IMR-90 (cell line): ENCODE results near the gene KRT1. TPM values are rescaled to one million over a fixed set of nuclear protein-coding genes. Genes with fewer than 3 reads are reported as not detected.

Experiments used
- ATAC-seq: fragments of 200-7000 bp; cut with Tn5 transposase; 2 replicates; pipeline ENCODE4 v1.9.1; 2020; ENCODE audit warnings: low read depth, mild to moderate bottlenecking, moderate library complexity
- BruUV-seq: library from RNA; stranded (reverse); fragments of 400-500 nt; replicated peaks from 2 replicates; lab custom pipeline; 2021; lab: Mats Ljungman, UMichigan
- CTCF ChIA-PET: fragments of 300-600 bp; formaldehyde crosslinking; extraction: SDS; loops from one replicate; lab custom pipeline; 2021; ENCODE audit warnings: antibody characterized with exemption; lab: Yijun Ruan, JAX
- POLR2A ChIA-PET: fragments of 300-600 bp; sonication (Branson Sonifier 250); formaldehyde crosslinking; loops from one replicate; lab custom pipeline; 2022; ENCODE audit warnings: antibody characterized with exemption; ENCODE audit not compliant: unreplicated experiment; lab: Charles Lee
- DNase-seq: peaks from one replicate; pipeline ENCODE4 v3.0.0; 2013
- H2AFZ ChIP-seq: replicated peaks from 2 replicates; pipeline ENCODE3; 2013; ENCODE audit warnings: low read length, mild to moderate bottlenecking; ENCODE audit not compliant: poor library complexity
- H2AK5ac ChIP-seq: 2 replicates; pipeline ENCODE4 v1.6.1; 2013; ENCODE audit warnings: low read depth, low read length, inconsistent platforms
- H2AK9ac ChIP-seq: replicated peaks from 2 replicates; pipeline ENCODE3; 2013; ENCODE audit warnings: mild to moderate bottlenecking, low read depth, low read length, moderate library complexity; ENCODE audit not compliant: poor library complexity
- H2BK120ac ChIP-seq: 2 replicates; pipeline ENCODE4 v1.6.1; 2013; ENCODE audit warnings: low read depth, low read length, inconsistent platforms
- H2BK15ac ChIP-seq: 3 replicates; pipeline ENCODE4 v1.6.1; 2013; ENCODE audit warnings: low read depth, low read length, inconsistent platforms
- H2BK20ac ChIP-seq: 2 replicates; pipeline ENCODE4 v1.6.1; 2013; ENCODE audit warnings: low read depth, mild to moderate bottlenecking, inconsistent platforms, low read length, moderate library complexity
- H2BK5ac ChIP-seq: 2 replicates; pipeline ENCODE4 v1.6.1; 2013; ENCODE audit warnings: mild to moderate bottlenecking, low read depth, low read length, inconsistent platforms; ENCODE audit not compliant: poor library complexity, severe bottlenecking
- H3K14ac ChIP-seq: replicated peaks from 2 replicates; pipeline ENCODE4 v1.6.1; 2013; ENCODE audit warnings: low read depth, low read length, inconsistent platforms
- H3K18ac ChIP-seq: 2 replicates; pipeline ENCODE4 v1.6.1; 2013; ENCODE audit warnings: low read depth, low read length, control low read depth
- H3K23ac ChIP-seq: 2 replicates; pipeline ENCODE4 v1.6.1; 2013; ENCODE audit warnings: low read depth, low read length, inconsistent platforms
- H3K27ac ChIP-seq: 2 replicates; pipeline ENCODE4 v1.5.1; 2013; ENCODE audit warnings: mild to moderate bottlenecking, control low read depth, low read length; ENCODE audit not compliant: insufficient read depth
- H3K27me3 ChIP-seq: 2 replicates; pipeline ENCODE4 v1.6.1; 2013; ENCODE audit warnings: low read length; ENCODE audit not compliant: control insufficient read depth, insufficient read depth
- H3K36me3 ChIP-seq: 2 replicates; pipeline ENCODE4 v1.6.1; 2013; ENCODE audit warnings: low read length, mixed read lengths; ENCODE audit not compliant: control insufficient read depth, insufficient read depth
- H3K4ac ChIP-seq: 2 replicates; pipeline ENCODE4 v1.6.1; 2013; ENCODE audit warnings: low read depth, low read length, inconsistent platforms
- H3K4me1 ChIP-seq: 2 replicates; pipeline ENCODE4 v1.6.1; 2013; ENCODE audit warnings: low read length, mixed read lengths; ENCODE audit not compliant: control insufficient read depth, insufficient read depth
- H3K4me2 ChIP-seq: 2 replicates; pipeline ENCODE4 v1.6.1; 2013; ENCODE audit warnings: low read depth, mild to moderate bottlenecking, control low read depth, low read length, moderate library complexity
- H3K4me3 ChIP-seq: 2 replicates; pipeline ENCODE4 v1.5.1; 2013; ENCODE audit warnings: low read depth, mild to moderate bottlenecking, control low read depth, low read length, moderate library complexity; ENCODE audit not compliant: insufficient read depth
- H3K56ac ChIP-seq: 2 replicates; pipeline ENCODE4 v1.6.1; 2013; ENCODE audit warnings: low read length, inconsistent platforms; ENCODE audit not compliant: insufficient read depth; ENCODE audit errors: extremely low read depth
- H3K79me1 ChIP-seq, 2 experiments: 2 replicates each; pipeline ENCODE4 v1.6.1; 2013; ENCODE audit warnings: low read length in 2 of 2, inconsistent platforms in 1 of 2, low read depth in 1 of 2
- H3K9ac ChIP-seq: 2 replicates; pipeline ENCODE4 v1.6.1; 2013; ENCODE audit warnings: low read depth, low read length, control low read depth
- H3K9me1 ChIP-seq: 2 replicates; pipeline ENCODE4 v1.6.1; 2013; ENCODE audit warnings: low read length, inconsistent platforms; ENCODE audit not compliant: insufficient read depth
- H3K9me3 ChIP-seq: 2 replicates; pipeline ENCODE4 v1.6.1; 2013; ENCODE audit warnings: low read length; ENCODE audit not compliant: control insufficient read depth, insufficient read depth
- H4K20me1 ChIP-seq: 2 replicates; pipeline ENCODE4 v1.6.1; 2013; ENCODE audit warnings: low read length, inconsistent platforms; ENCODE audit not compliant: insufficient read depth
- H4K5ac ChIP-seq: 2 replicates; pipeline ENCODE4 v1.6.1; 2013; ENCODE audit warnings: mild to moderate bottlenecking, low read depth, low read length, control low read depth
- H4K8ac ChIP-seq, 2 experiments: 2 replicates each; pipeline ENCODE4 v1.6.1; 2013; ENCODE audit warnings: low read depth in 2 of 2, low read length in 2 of 2, control low read depth in 1 of 2, inconsistent platforms in 1 of 2
- H4K91ac ChIP-seq: 2 replicates; pipeline ENCODE4 v1.6.1; 2013; ENCODE audit warnings: low read depth, low read length, inconsistent platforms; ENCODE audit not compliant: insufficient read depth
- CEBPB ChIP-seq: IDR thresholded peaks from 2 replicates; pipeline ENCODE4 v1.6.1; 2012; ENCODE audit warnings: low read depth, low read length, improper control_type of control experiment
- CTCF ChIP-seq: conservative IDR thresholded peaks from 2 replicates; pipeline ENCODE4 v1.5.1; 2012; ENCODE audit warnings: mild to moderate bottlenecking, low read depth, low read length, improper control_type of control experiment
- ELK1 ChIP-seq: fragments of 150-350 bp; IDR thresholded peaks from 2 replicates; pipeline ENCODE4 v1.6.1; 2016; ENCODE audit warnings: low read depth, mild to moderate bottlenecking, low read length, moderate library complexity, borderline replicate concordance
- MAFK ChIP-seq: IDR thresholded peaks from 2 replicates; pipeline ENCODE4 v1.6.1; 2012; ENCODE audit warnings: low read depth, low read length, improper control_type of control experiment
- MAZ ChIP-seq: IDR thresholded peaks from 2 replicates; pipeline ENCODE4 v1.6.1; 2012; ENCODE audit warnings: low read depth, mild to moderate bottlenecking, low read length, improper control_type of control experiment, moderate library complexity, borderline replicate concordance
- NFE2L2 ChIP-seq: fragments of 150-350 bp; IDR thresholded peaks from 2 replicates; pipeline ENCODE4 v1.6.1; 2016; ENCODE audit warnings: low read depth, mild to moderate bottlenecking, low read length
- POLR2A ChIP-seq: IDR thresholded peaks from 2 replicates; pipeline ENCODE4 v1.6.1; 2012; ENCODE audit warnings: mild to moderate bottlenecking, low read depth, low read length
- RCOR1 ChIP-seq: IDR thresholded peaks from 2 replicates; pipeline ENCODE4 v1.6.1; 2012; ENCODE audit warnings: mild to moderate bottlenecking, low read length, improper control_type of control experiment; ENCODE audit not compliant: insufficient replicate concordance
- RFX5 ChIP-seq: IDR thresholded peaks from 2 replicates; pipeline ENCODE4 v1.8.0; 2012; ENCODE audit warnings: low read depth, mild to moderate bottlenecking, low read length, moderate library complexity
- SMC3 ChIP-seq: fragments of 150-350 bp; IDR thresholded peaks from 2 replicates; pipeline ENCODE4 v1.6.1; 2016; ENCODE audit warnings: low read depth, mild to moderate bottlenecking, antibody characterized with exemption, low read length, moderate library complexity
- USF2 ChIP-seq: fragments of 150-350 bp; IDR thresholded peaks from 2 replicates; pipeline ENCODE4 v1.6.1; 2017; ENCODE audit warnings: mild to moderate bottlenecking, antibody characterized with exemption, low read length, low read depth
- WGBS, 2 experiments: methylation state at CpG; one replicate each; pipeline versions ENCODE4 v1.1.5 to v1.1.7; 2013; ENCODE audit warnings: missing lambda C conversion rate in 2 of 2; ENCODE audit not compliant: insufficient read length in 1 of 2; ENCODE audit errors: extremely low coverage in 2 of 2; 5-methylcytosine and 5-hydroxymethylcytosine counted together
- dilution Hi-C: fragments of 300-500 bp; cut with HindIII; formaldehyde crosslinking; loops from one replicate; pipeline ENCODE4 v1.14.3; 2018; ENCODE audit warnings: low sequenced_read_pairs; ENCODE audit not compliant: unreplicated experiment
- in situ Hi-C: fragments of 300-500 bp; cut with MboI; formaldehyde crosslinking; loops from 3 replicates; pipeline ENCODE4 v1.14.3; 2019; ENCODE audit warnings: low sequenced_read_pairs, inconsistent platforms, mixed read lengths
- intact Hi-C: fragments of 100-400 bp; cut with micrococcal nuclease; formaldehyde crosslinking; loops from 2 replicates; pipeline ENCODE4 v1.10.0; 2022
- polyA plus RNA-seq, 3 experiments: library from polyadenylated mRNA; depleted of rRNA; stranded (reverse); fragments of >200 nt; gene quantifications; 2 replicates each; pipeline ENCODE4 v1.2.3, GENCODE V29; 2012; ENCODE audit warnings: low replicate concordance in 1 of 3
- total RNA-seq: library from RNA; depleted of rRNA; stranded (reverse); fragments of >200 nt; gene quantifications from 2 replicates; pipeline ENCODE4 v1.2.3, GENCODE V29; 2012

The KRT1 gene
- total and polyA plus RNA-seq, 2 of the 4 experiments (the other 2 are of a cell fraction) = not detected

GRCh38 chr12:52698651-52699340 lies 18.6 kb upstream of the KRT1 start:
- ChIA-PET POLR2A (no interaction called here), CTCF (no interaction called here)
- no peak overlapping the region for H2BK120ac ChIP-seq
- intact Hi-C loops = no loop called here
- no peaks in the 10 kb centered on the region; the same call in 1 of the 2 replicates for H3K9me1 ChIP-seq
- no peak overlapping the region for H3K4ac ChIP-seq
- no peaks in the 10 kb centered on the region for H3K36me3 ChIP-seq
- no peak overlapping the region for H3K9ac ChIP-seq
- no peak overlapping the region for H2BK20ac ChIP-seq
- no peaks in the 10 kb centered on the region for H4K20me1 ChIP-seq
- H2AK9ac ChIP-seq = no peak overlapping the region
- H3K79me1 ChIP-seq = no peaks in the 10 kb centered on the region
- no peak overlapping the region for H3K14ac ChIP-seq
- H3K4me1 ChIP-seq = no peaks in the 10 kb centered on the region
- BruUV-seq = no TSS peak
- H2AFZ ChIP-seq = no peak overlapping the region
- H4K8ac ChIP-seq = no peak overlapping the region
- no peak for ATAC-seq
- H3K4me2 ChIP-seq = no peak overlapping the region
- H4K5ac ChIP-seq = no peak overlapping the region
- H3K23ac ChIP-seq = no peak overlapping the region
- in situ Hi-C loops = no loop called here
- peaks cover 30% of the 10 kb centered on the region for H3K27me3 ChIP-seq
- 63% methylated on average over 4 of the region's 11 CpGs; no CpG with 5 or more reads in 1 of the 2 experiments for WGBS, 2 experiments
- H3K4me3 ChIP-seq = no peak overlapping the region
- no peak overlapping the region for H3K18ac ChIP-seq
- no peak overlapping the region for H2BK5ac ChIP-seq
- dilution Hi-C loops = no loop called here
- H2BK15ac ChIP-seq = no peak overlapping the region
- no peak overlapping the region for H4K91ac ChIP-seq
- H3K56ac ChIP-seq = no peak overlapping the region
- no peak overlapping the region for H3K27ac ChIP-seq
- no peaks in the 10 kb centered on the region for H3K9me3 ChIP-seq
- no peak overlapping the region for H2AK5ac ChIP-seq
- no peak for DNase-seq
- TF ChIP-seq SMC3 (no peak), POLR2A (no peak), RCOR1 (no peak), USF2 (no peak), CTCF (no peak), MAFK (no peak), NFE2L2 (no peak), ELK1 (no peak), MAZ (no peak), RFX5 (no peak), CEBPB (no peak)
